HG03060 (cell line): ENCODE data around the gene ISM1.

Experiments
- ATAC-seq: cut with Tn5 transposase; IDR thresholded peaks from one replicate; pipeline ENCODE4 v1.9.1; 2021; ENCODE audit warnings: low read depth, moderate number of reproducible peaks; ENCODE audit not compliant: unreplicated experiment

Gene ISM1

GRCh38 chr20:13278812-13279570 is 57.9 kb downstream of the ISM1 start:
- no peak for ATAC-seq

DNA sequence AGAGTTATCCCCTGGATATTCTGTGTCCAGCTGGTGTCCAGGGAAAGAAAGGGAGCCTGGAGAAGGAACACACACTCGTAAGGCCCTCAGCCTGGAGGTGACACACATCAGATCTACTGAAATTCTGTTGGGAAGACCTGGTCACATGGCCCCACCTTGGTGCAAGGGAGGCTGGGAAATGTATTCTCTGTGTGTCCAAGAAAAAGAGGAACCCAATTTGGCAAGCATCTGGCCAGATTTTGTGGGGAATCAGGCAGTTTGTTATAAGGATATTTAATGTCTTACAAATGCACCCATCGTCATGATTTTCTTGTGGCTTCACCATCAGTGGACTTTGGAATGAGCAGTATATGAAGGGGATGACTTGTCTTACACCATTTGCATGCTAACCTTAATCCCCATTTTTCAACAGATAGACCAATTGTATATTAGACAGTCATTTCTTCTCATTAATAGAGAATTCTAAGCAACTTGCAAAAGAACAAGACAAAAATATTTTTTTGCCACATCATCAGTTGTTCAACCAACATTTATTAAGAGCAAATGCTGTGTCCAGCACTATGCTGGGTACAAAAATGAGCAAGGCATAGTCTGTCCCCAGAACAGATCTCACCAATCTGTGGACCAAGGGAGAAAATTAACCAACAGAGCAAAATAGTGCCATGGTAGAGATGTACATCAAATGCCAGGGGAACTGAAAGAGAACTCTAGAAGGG is 59.7 kb downstream of the ISM1 start:
- ATAC-seq = no peak

DNA sequence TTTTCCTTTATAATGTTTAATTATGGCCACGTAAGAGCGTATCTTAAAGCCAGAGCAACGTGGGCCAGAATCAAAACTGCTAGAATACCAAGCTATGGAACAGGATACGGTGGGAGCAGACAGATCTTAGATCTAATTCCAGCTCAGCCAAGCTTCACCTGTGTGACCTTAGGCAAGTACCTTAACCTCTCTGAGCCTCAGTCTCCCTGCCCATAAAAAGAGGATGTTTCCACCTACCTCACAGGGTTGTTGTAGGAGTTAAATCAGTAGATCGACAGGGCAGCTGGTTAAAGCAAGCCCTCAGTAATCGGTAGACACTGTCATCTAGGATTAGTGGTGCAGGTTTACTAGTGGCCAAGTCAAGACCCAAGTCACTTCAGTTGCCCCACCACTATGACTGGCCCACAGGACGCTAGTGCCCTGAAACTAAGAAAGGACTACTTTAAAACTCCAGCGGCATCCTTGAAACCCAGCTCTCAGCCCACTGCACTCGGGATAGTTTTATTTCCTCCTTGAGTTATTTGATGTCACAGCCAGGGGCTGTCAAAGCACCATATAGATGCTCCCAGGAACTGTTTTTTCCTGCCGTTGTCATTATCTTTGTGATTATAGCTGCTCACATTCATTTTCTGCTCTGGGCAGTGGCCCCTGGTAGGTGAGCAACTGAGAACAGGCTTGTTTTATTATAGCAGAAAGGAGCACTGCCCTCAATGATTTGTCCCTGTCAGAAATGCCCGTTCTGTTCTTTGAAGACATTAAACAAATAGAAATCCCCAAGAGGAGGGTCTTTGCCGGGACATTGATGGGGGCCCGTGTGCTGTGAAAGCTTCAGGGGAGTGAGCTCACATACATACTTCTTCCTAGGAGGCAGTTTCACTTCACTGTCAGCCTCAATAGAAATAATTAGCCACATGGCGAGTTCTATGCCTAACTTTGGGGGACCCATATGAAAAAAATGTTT is 63.1 kb downstream of the ISM1 start:
- no peak for ATAC-seq

DNA sequence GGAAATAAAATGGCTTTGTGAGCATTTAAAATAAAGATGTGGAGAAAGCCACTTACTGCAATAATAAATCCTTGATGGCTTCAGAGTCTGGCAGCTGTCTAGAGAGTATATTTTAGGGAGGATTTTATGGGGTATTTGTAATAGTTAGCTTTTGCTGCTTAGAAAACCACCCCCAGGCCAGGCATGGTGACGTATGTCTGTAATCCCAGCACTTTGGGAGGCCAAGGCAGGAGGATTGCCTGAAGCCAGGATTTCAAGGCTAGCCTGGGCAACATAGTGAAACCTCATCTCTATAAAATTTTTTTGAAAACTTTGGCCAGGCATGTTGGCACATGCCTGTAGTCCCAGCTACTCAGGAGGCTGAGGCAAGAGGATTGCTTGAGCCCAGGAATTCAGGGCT is 63.8 kb downstream of the ISM1 start:
- no peak for ATAC-seq

- no peak for ATAC-seq
Observed at GRCh38 chr20:13285408-13285807, 64.3 kb downstream of the ISM1 start.

DNA sequence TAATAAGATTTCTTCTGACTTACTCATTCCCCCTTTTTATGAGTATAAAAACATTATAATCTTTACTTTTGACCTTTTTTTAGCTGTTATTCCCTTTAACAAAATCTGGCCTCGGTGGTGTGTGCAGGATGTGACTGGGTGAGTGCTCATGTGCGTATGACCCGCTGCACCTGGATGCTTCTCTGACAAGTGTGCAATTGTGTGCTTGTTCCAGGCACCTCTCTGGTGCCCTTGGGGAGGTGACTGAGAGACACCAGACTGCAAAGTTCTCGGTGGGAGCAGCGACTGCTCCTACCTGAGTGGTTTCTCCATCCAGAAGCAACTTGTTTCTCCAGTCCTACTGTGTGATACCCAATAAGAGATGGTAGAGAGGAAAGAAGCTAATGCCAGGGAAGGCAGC is 65.0 kb downstream of the ISM1 start:
- no peak for ATAC-seq

DNA sequence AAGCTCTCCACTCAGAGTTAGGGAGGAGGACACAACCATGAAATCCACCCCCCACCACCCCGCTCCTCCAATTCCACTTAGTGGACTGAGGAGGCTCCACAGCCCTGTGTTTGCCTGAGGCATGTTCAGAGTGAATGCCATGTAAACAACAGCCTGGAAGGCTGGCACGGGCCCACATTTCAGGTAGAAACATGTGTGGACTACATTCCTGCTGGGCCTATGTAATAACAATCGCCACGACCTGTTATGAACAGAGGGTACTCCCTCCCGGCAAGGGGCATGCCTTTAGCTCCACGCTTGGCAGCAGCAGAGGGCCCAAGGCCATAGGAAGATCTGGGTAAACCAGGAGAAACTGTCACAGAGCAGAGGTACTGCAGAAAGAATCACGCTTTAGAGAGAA is 65.5 kb downstream of the ISM1 start:
- no peak for ATAC-seq

- ATAC-seq = no peak
Observed at GRCh38 chr20:13288357-13288756, 67.3 kb downstream of the ISM1 start.

DNA sequence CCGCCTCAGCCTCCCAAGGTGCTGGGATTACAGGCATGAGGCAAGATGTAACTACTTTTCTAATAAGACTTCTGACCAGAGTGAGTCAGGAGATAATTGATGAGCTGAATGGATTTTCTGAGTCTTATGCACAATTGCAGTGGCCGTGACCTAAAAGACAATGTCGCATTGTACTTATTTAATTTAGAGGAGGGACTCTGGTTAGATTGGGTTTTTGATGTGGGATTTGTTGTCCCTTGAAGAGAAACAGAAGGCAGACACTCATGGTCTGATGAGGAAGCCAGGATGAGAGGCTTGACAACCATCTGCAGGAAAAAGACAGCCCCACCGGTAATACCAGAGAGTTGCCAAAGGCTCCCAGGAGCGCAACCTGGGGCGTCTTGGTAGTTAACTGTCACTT is 68.0 kb downstream of the ISM1 start:
- ATAC-seq = no peak

DNA sequence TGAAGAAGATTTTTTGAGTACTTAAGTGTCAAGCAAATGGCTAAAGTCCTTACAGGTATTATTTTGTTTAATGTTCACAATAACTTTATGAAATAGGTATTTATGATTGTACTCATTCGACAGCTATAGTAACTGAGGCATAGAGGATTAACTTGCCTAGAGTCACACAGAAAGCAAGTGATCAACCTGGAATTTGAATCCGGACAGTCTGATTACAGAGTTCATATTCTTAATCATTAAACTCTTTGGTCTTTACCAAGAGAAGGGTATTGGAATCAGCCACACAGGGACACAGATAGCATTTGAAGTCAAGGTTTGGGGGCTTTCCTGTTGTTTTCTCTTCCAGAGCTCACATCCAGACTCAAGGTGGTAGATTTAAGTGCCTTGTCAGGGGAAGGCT is 69.7 kb downstream of the ISM1 start:
- ATAC-seq = no peak

- ATAC-seq = no peak
Observed at GRCh38 chr20:13291157-13291556, 70.1 kb downstream of the ISM1 start.

- ATAC-seq = no peak
Observed at GRCh38 chr20:13292201-13292885, 71.3 kb downstream of the ISM1 start.

DNA sequence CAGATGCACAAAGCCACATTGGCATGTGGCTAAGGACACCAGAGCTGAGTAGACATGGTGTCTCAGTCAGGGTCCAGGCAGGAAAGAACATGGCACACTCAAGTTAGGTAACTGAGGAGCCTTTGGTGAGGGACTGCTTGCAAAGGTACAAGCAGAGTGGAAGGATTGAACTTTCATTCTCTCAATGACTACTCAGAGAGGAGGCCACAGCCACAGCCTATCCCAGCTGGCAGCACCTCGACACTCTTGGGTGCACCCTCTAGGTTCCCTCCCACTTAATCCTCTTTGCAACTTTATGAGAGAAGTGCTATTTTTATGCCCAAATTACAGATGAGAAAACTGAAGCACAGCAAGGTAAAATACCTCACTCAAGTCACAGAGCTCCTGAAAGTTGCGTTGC is 73.4 kb downstream of the ISM1 start:
- ATAC-seq = no peak

DNA sequence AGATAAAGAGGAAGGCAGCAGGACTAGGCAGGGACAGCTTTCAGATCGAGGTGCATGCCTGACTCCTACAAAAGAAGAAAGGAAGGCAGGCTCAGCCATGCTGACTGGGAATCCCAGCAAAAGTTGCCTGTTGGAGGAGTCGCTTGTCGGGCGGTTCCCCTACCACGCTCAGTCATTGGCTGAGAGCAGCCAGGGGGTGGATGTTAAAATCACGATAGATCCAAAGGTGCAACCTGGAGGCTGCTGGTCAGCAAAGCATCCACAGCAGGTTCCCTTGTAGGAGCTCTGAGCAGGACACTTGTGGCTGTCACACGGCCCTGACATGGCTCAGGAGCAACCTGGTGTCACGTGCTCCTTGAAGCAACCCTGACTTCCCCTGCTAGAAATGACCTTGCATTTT is 74.6 kb downstream of the ISM1 start:
- no peak for ATAC-seq

GRCh38 chr20:13296070-13296469 is 75.0 kb downstream of the ISM1 start:
- ATAC-seq = no peak

GRCh38 chr20:13297147-13297899 is 76.2 kb downstream of the ISM1 start:
- no peak for ATAC-seq

- ATAC-seq = no peak
Observed at GRCh38 chr20:13298692-13299373, 77.8 kb downstream of the ISM1 start.

DNA sequence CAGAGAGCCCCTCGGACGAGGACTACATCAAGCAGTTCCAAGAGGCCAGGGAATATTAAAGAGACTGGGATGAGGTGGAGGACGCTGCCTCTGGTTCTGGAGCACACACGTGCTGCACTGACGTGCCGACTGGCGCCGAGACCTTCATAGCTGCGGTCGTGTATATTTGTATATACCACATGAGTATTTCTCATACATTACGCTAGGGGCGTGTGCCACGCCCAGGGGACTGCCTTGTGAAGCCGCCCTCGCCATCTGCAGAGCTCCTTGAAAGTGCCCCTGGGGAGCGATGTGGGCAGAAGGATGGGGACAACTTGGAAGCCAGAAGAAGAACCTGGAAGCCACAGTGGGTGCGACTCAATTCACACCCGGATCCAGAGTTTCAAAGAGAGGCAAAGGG is 78.3 kb downstream of the ISM1 start:
- no peak for ATAC-seq

- no peak for ATAC-seq
Observed at GRCh38 chr20:13301596-13301995, 80.5 kb downstream of the ISM1 start.
